Measurements from ENCODE around the gene PHC2. TPM values are rescaled to one million over a fixed set of nuclear protein-coding genes. Genes with fewer than 3 reads are reported as not detected.

The PHC2 gene
- total RNA-seq, 1 experiment from 2014 or later, result 9.4 TPM

DNA sequence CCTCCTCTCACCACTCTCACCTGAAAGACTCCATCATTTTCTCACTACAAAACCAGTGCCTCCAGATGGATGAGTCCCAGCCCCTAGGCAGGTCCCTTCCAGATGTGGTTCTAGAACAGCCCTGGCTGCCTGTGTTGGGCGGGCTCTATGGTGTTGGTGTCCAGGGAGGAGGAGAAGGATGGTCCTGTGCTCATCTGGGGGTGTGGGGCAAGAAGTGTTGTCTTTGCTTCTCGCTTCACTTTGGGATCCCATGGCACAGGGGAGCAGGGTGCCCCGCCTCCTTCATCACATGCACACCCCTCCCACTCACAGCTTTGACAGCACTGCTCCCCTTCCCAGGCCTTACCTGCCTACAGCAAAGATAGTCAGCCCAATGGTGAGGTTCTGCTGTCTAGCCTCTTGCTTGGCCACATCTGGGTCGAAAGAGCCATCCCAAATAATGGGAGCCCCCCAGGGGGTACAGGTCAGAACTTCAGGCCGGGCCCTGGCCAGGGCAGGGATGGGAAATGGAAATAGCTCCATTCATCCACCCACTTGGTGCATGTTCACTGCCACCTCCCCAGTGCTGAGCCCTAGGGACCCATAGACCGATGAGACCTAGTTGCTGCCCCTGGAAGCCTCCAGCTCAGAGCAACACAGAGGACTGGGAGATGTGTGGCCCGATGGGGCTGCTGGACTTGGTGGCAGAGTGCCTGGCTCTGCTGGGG lies 119.0 kb downstream of the PHC2 start:
- no peak for DNase-seq
- Histone ChIP-seq H2BK20ac (ENCODE audit: low read depth, low read length, poor library complexity, severe bottlenecking) (no peak overlapping the region), H2BK12ac (ENCODE audit: insufficient read length, low read depth, low read length) (no peak overlapping the region), H4K20me1 (ENCODE audit: control insufficient read depth, insufficient read depth, insufficient read length) (no peaks in the 10 kb centered on the region), H3T11ph (ENCODE audit: low read length) (no peak overlapping the region), H3K4ac (ENCODE audit: low read depth, low read length) (no peak overlapping the region), H3K23ac (ENCODE audit: insufficient read length, low read depth, low read length) (no peak overlapping the region), H3K79me2 (ENCODE audit: insufficient read depth, low read length) (no peaks in the 10 kb centered on the region), H2AFZ (ENCODE audit: low read length) (no peak overlapping the region), H3K4me2 (ENCODE audit: insufficient read depth, insufficient read length, low read length) (no peak overlapping the region), H4K8ac (replicated peaks; ENCODE audit: insufficient read length, low read depth, low read length) (no peak overlapping the region), H3K14ac (ENCODE audit: insufficient read depth, low read length) (no peak overlapping the region), H3K23me2 (ENCODE audit: insufficient read length, low read depth, low read length, poor library complexity, severe bottlenecking) (no peaks in the 10 kb centered on the region), H3K18ac (ENCODE audit: insufficient read length, low read depth, low read length) (no peak overlapping the region), H3K9me3 (ENCODE audit: control insufficient read depth, low read depth, low read length) (no peaks in the 10 kb centered on the region), H2BK5ac (ENCODE audit: insufficient read length, low read length) (no peak overlapping the region), H3K4me1 (ENCODE audit: insufficient read depth, low read length) (no peaks in the 10 kb centered on the region), H2BK15ac (ENCODE audit: low read depth, low read length) (no peak overlapping the region), H4K5ac (ENCODE audit: insufficient read length, low read depth, low read length) (no peak overlapping the region), H3K56ac (ENCODE audit: insufficient read length, low read depth, low read length) (no peak overlapping the region), H2BK120ac (ENCODE audit: low read depth, low read length, poor library complexity, severe bottlenecking) (no peak overlapping the region), H2AK5ac (ENCODE audit: insufficient read length, low read length) (no peak overlapping the region), H3K27me3 (ENCODE audit: insufficient read depth, low read length) (no peaks in the 10 kb centered on the region), H3K79me1 (ENCODE audit: insufficient read depth, low read depth, low read length, poor library complexity, severe bottlenecking) (no peaks in the 10 kb centered on the region), H4K91ac (ENCODE audit: insufficient read length, low read depth, low read length) (no peak overlapping the region), H3K27ac (ENCODE audit: insufficient read length, low read depth, low read length) (no peak overlapping the region), H3K9ac (ENCODE audit: extremely low read depth, insufficient read length, low read length) (no peak overlapping the region)
- Mint-ChIP-seq H3K9me3 (no peaks in the 10 kb centered on the region; a peak in 3 of 5 replicates), H3K36me3 (ENCODE audit: insufficient read depth in 1 of 3, low read depth in 3 of 3) (no peaks in the 10 kb centered on the region; a peak in 1 of 7 replicates), H3K4me1 (no peaks in the 10 kb centered on the region), H3K27ac (no peak overlapping the region), H3K27me3 (ENCODE audit: low read depth) (peaks cover 23% of the 10 kb centered on the region), H3K4me3 (no peak overlapping the region)
- WGBS (ENCODE audit: extremely low coverage, insufficient read length, low lambda C conversion rate), result no CpG with 5 or more reads among the region's 7 CpGs
- TF ChIP-seq, protein P1, sequence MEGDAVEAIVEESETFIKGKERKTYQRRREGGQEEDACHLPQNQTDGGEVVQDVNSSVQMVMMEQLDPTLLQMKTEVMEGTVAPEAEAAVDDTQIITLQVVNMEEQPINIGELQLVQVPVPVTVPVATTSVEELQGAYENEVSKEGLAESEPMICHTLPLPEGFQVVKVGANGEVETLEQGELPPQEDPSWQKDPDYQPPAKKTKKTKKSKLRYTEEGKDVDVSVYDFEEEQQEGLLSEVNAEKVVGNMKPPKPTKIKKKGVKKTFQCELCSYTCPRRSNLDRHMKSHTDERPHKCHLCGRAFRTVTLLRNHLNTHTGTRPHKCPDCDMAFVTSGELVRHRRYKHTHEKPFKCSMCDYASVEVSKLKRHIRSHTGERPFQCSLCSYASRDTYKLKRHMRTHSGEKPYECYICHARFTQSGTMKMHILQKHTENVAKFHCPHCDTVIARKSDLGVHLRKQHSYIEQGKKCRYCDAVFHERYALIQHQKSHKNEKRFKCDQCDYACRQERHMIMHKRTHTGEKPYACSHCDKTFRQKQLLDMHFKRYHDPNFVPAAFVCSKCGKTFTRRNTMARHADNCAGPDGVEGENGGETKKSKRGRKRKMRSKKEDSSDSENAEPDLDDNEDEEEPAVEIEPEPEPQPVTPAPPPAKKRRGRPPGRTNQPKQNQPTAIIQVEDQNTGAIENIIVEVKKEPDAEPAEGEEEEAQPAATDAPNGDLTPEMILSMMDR (conservative IDR thresholded peaks at IDR 0.05), result no peak

Measured in H9 (cell line).